Astrocyte of the cerebellum (primary cell): ENCODE data around the gene NEXN.
A peak's percentile ranks its signal among the peaks of the same experiment; 100 is the strongest.

Experiments used
- DNase-seq: peaks from one replicate; pipeline ENCODE4 v3.0.0-alpha.2; 2011; ENCODE audit warnings: low read depth
- H3K4me3 ChIP-seq: 2 replicates; pipeline ENCODE4 v1.5.1; 2011; ENCODE audit warnings: mild to moderate bottlenecking, low read depth, low read length, moderate library complexity
- CTCF ChIP-seq: IDR thresholded peaks from 2 replicates; pipeline ENCODE4 v1.5.1; 2012; ENCODE audit warnings: low read length, low read depth, moderate library complexity, mild to moderate bottlenecking; ENCODE audit errors: missing control alignments
- in situ Hi-C: cut with HindIII; loops from 2 replicates; pipeline ENCODE4 v1.10.0; 2017; ENCODE audit warnings: low sequenced_read_pairs

Gene NEXN

GRCh38 chr1:77970192-77970591, 81.8 kb downstream of the NEXN start:
- no peak for DNase-seq
- in situ Hi-C loops, result no loop called here
- no peak for TF ChIP-seq CTCF
- no peak overlapping the region for H3K4me3 ChIP-seq

GRCh38 chr1:77972080-77972479, 83.7 kb downstream of the NEXN start:
- in situ Hi-C loops, result no loop called here
- no peak for DNase-seq
- TF ChIP-seq CTCF, result no peak
- no peak overlapping the region for H3K4me3 ChIP-seq

GRCh38 chr1:77975386-77975785, 87.0 kb downstream of the NEXN start:
- peak overlapping the region; percentile 22 for H3K4me3 ChIP-seq
- no peak for DNase-seq
- in situ Hi-C loops, result no loop called here
- no peak for TF ChIP-seq CTCF

GRCh38 chr1:77975907-77976306, 87.5 kb downstream of the NEXN start:
- in situ Hi-C loops, result no loop called here
- TF ChIP-seq CTCF, result no peak
- no peak for DNase-seq
- H3K4me3 ChIP-seq, result peak overlapping the region; percentile 60

- DNase-seq, result no peak
- H3K4me3 ChIP-seq, result peak overlapping the region; percentile 60
- in situ Hi-C loops, result no loop called here
Measured at GRCh38 chr1:77976433-77977076, 88.1 kb downstream of the NEXN start.

GRCh38 chr1:77977989-77978292, 89.5 kb downstream of the NEXN start:
- TF ChIP-seq CTCF, result no peak
- DNase-seq, result no peak
- H3K4me3 ChIP-seq, result peak overlapping the region; percentile 60
- in situ Hi-C loops, result no loop called here

More at GRCh38 chr1:77976433-77977076, 88.1 kb downstream of the NEXN start:
- TF ChIP-seq CTCF, result no peak
